NK-92 (cell line): ENCODE measurements around the gene MAPT.
"Not testable (repeated sequence)": the region's sequence is repeated elsewhere in the genome, so short reads cannot be mapped to it uniquely, and the experiment has no call there.

Experiments
- DNase-seq: peaks from one replicate; lab custom pipeline; 2025; ENCODE audit not compliant: unreplicated experiment; lab: John Stamatoyannopoulos, UW

The MAPT gene

DNA sequence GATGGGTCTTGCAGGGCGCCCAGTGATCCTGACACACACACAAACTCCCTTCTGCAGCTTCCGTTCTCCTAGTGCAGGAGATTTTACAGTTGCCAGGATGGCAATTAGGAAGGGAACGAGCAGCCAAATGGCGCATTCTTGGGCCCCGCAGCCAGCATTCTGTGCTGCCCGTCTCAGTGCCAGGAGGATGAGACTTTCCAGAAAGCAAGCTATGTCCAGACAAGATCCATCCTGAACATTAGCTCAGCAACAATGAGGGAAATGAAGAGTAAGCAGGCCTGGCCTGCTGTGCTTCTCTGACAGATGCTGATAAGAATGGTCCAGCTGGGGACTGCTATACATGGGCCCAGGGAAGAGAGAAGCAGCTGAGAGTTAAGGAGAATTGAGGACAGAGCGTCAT is 33.2 kb upstream of the MAPT start:
- no peak for DNase-seq

DNA sequence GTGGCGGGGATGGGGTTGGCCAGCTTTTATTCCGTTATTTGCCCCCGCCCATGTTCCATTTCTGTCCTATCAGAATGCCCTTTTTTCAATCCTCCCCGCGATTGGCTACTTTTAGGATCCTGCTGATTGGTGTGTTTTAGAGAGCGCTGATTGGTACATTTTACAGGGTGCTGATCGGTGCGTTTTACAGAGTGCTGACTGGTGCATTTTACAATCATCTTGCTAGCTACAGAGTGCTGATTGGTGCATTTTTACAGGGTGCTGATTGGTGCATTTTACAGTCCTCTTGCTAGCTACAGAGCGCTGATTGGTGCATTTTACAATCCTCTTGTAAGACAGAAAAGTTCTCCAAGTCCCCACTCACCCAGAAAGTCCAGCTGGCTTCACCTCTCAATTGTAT is 32.2 kb upstream of the MAPT start:
- DNase-seq: not testable (repeated sequence)

DNA sequence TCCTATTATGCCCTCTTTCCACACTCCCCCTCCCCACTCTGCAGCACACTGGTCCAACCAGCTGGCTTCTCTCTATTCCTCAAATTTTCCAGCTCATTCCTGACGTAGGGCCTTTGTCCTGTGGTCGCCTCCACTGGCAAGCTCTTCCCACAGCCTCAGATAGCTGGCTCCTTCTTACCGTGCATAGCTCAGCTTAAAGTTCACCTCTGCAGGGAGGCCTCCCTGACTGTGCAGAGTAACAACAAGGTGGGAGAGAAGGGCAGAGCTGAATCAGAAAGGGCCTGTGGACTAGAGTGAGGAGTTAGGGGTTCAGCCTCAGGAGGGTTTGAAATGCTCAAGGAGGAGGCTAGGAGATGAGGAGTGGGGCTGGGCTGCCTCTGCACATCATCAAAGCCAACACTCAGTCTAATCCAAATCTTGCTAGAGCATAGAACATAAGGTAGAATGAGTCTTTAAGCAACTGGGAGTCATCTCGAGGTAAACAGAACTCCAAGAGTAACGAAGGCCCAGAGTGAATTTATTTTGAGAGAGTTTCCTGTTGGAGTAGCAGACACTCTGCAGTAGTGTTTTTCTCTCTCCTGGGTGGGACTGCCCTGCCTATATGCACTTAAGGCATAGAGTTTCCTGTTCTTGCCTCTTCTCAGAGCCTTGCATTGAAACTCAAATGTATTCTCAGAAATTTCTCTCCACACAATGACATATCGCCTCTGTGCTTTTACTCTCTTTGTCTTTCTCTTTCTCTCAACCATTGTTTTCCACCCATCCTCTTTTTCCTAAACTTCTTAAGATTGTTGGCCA is 30.3 kb upstream of the MAPT start:
- DNase-seq: no peak

DNA sequence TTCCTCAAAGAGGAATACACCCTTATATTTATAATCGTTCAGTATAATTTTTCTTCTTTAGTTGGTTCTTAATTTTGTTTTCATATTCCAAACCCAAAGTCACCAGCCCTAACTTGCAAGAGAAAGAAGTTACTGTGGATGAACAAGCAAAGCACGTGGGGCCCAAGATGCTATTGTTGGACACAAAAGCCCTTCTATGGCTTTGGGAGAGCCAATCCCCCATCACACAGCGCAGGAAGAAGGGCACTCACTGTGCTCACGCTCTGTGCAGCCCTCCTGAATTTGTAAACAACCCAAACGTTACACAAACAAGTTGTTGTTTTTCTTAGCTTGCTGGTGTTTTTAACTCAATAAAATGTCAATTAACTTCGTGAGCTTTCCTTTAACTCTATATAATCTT is 27.2 kb upstream of the MAPT start:
- DNase-seq: no peak

DNA sequence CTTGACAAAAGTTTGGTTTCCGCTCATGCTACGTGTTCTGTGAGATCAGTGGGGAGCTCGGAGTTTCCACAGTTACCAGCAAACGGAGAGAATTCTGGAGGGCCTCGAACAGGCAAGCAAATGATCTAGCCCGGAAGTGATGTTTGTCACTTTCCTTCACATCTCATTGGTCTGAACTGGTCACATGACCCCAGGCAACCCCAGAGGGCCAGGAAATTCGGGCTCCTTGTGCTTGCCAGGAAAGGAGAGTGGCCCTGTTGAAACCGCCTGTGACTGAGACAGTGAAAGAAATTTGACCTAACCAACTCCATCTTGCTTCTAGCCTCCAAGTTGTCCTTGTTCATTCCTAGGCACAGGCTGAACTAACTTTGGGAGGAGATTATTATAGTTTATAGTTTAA is 26.7 kb upstream of the MAPT start:
- no peak for DNase-seq

DNA sequence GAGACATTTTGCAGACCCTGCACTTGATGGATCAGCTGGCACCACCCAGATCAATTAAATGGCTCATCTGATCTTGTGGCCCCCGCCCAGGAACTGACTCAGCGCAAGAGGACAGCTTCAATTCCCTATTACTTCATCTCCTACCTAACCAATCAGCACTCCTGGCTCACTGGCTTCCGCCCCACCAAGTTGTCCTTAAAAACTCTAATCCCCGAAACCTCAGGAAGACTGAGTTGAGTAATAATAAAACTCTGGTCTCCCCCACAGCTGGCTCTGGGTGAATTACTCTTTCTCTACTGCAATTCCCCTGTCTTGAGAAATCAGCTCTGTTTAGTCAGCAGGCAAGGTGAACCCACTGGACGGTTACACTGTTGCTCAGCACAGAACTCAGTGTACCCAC is 26.1 kb upstream of the MAPT start:
- DNase-seq: no peak

DNA sequence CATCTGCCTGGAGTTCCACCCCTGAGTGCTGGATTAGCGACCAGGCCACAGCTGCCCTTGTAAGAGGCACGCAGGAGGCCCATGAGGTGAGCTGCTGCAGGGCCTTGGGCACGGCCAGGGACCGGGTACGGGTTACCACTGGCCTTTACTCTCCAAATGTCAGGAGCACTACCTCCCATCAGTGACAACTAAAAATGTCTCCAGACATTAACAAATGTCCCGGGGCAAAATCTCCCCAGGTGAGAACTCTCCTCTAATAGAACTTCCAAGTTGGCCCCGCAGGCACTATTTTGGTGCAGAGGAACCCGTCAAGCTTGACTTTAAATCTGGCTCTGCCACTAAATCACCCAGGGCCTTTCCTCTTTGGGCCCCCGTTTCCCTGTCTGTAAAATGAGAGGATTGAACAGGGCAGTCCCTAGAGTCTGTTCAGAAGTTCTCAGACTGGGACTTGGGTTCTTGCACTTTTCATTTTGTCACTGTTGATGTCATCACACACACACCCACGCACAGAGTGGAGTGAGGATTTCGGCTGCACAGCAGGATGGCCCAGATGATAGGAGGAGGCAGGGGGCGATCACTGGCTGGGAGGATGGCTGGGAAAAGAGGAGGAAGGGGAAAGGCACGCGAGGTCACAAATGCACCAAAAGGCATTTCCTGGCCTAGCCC is 24.5 kb upstream of the MAPT start:
- no peak for DNase-seq

DNA sequence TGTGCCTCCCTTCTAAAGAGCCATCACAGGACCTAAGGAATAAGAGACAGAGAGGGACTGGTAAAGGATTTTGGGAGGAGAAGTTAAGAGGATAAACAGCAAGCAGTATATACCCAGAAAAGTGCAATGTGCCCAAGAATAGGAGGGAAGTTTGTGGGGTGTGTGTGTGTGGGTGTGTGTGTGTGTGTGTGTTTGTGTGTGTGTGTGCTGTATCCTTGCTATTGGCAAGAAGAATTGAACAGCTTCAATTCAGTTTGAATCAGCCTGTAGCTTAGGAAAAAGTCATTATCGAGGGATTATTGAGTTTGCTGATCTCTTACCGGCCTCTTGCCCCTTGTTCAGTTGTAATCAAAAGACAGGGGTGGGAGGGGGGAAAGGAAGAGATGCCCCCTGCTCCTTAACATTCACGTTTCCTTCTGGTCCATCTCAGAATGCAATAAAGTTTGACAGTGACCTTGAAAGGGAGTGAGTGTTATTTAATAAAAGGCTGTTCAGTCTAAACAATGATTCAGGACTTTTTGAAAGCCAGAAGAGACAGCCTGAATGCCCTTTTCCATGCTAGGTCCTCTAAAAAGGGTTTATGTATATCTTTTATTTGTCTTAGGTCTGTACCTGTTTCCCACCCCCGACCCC is 23.9 kb upstream of the MAPT start:
- no peak for DNase-seq

DNA sequence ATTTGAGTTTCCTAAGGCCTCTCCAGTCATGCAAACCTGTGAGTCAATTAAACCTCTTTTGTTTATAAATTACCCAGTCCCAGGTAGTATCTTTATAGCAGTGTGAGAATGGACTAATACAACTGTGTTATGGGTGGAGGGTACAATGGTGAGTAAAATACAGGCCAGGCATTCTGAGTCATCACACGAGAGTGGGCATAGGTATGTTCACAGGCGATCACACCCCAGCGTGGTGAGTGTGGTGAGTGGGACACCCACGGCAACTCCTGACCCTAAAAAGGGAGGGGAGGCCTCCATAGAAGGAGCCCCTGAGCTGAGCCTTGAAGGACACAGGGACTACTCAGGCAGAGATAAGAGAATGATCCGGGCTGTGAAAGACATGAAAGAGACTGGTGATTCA is 22.6 kb upstream of the MAPT start:
- no peak for DNase-seq

DNA sequence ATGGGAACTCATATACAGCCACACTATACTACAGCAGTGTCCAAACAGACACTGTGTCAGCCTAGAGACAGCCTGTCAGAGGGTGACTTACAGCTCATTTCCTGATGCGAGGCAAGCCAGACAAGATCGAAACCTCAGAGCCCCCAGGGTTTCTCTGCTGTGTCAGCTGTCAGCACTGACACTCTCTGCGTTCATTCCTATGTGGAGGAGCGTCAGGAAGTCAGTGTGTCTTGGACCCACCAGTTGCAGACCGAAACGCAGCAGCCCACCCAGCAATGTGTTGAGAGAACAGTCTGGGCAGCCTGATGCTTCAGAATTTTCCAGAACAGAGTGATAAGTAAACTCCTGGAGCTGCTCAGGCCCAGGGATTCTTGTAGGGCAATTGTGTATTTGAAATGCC is 20.6 kb upstream of the MAPT start:
- DNase-seq: no peak

DNA sequence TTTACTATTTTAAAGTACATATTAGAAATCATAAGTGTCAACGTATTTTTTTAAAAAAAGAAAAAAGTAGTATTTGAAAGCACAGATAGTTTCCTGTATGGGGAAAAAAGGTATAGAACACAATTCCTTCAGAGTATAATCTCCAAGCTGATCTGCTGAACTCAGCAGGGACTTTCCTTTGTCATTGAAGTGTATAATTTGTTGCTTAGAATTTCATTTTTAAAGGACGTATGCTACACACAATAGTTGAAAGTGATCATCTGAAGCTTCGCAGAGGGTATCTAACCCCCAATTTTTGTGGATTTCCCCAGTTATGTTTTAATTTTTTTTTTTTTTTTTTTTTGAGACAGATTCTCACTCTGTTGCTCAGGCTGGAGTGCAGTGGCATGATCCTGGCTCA is 20.2 kb upstream of the MAPT start:
- no peak for DNase-seq

DNA sequence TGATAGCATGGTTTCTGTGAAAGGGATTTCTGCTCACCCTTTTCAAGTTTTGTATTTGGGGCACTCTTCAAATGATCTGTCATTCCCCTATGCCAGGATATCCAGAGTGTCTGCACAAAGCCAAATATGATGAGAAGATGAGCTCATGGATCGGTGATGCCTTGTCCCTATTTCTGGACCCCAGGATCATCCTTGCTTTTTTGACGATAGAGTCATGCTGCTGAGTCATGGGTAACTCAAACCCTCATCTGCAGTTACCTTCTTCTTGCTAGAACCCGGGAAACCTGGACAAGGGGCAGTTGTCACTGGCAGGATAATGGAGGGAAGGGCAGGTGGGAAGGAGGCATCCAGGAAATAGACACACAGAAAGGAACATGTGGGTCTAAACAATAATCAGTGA is 17.8 kb upstream of the MAPT start:
- DNase-seq: no peak

DNA sequence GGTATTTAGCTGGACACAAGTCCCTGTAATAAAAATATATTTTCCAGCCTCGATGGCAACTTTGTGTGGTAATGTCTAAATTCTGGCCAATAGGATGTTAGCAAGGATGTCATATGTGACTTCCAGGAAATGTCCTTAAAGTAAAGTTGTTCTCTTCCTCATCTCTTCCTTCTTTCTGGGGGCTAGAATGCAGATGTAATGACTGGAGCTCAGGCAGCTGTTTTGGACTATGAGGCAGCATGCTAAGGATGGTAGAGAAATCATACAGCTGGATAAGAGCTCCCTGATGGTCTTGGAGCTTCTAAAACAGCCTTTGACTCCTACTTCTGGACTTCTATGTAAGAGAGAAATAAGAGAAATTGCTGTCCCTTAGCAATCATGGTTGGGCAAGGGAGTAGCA is 16.9 kb upstream of the MAPT start:
- no peak for DNase-seq

DNA sequence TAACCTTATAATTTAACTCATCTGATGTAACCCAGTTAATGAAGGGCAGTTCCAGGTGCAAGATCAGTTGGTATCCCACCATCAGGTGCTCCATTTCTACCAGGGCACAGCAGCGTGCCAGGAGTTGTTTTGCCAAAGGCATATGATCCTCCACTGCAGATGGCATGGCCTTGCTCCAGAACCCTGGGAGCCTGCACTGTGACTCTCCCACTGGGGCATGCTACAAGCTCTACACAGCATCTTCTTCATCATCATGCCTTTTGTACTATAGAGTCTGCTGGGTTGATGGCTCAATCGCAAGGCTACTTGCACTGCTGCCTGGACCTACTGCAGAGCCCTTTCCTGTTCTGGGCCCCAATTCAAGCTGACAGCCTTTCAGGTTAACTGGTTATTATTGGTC is 11.3 kb upstream of the MAPT start:
- no peak for DNase-seq

DNA sequence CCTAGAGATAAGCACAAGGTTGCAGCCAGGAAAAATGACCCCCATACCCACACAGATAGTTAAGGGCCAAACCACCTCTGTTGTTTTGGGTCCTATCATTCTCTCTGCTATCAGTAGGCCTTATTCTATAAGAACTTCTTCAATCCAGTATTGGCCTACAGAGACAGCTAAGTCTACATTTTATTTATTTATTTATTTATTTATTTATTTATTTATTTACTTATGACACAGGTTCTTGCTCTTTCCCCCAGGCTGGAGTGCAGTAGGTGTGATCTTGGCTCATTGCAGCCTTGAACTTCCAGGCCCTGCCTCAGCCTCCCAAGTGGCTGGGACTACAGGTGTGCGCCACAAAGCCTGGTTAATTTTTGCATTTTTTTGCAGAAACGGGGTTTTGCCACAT is 7.5 kb upstream of the MAPT start:
- DNase-seq: no peak

DNA sequence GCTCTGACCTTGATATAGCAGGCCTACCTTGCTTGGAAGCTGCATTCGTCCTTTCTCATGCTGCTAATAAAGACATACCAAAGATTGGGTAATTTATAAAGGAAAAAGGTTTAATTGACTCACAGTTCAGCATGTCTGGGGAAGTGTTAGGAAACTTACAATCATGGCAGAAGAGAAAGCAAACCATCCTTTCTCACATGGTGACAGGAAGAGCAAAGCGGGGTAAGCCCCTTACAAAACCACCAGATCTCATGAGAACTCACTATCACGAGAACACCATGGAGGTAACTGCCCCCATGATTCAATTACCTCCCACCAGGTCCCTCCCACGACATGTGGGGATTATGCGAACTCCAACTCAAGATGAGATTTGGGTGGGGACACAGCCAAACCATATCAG is 6.0 kb upstream of the MAPT start:
- no peak for DNase-seq

DNA sequence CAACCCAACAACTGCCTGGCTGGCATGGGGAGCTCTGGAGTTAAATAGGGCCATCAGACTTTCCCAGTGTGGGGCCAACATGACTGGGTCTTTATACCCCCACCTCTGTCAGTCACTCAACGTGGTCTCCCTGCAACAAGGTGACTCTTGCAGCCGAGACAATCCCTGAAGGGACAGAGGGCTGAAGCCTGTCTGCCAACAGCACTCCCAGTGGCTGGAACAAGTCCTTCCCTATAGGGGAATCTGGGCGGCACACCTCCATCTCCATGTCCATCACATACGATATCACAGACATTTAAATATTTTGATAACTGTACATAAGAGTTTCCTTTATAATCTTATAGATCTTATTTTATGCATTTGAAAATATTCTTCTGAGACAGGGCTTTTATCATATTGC is 4.8 kb upstream of the MAPT start:
- no peak for DNase-seq

DNA sequence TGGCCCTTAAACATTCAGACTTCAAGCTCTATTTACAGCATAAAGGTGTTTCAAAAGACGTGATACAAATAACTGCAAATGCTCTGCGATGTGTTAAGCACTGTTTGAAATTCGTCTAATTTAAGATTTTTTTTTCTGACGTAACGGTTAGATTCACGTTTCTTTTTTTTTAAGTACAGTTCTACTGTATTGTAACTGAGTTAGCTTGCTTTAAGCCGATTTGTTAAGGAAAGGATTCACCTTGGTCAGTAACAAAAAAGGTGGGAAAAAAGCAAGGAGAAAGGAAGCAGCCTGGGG is 681 bp upstream of the MAPT start:
- DNase-seq: no peak

DNA sequence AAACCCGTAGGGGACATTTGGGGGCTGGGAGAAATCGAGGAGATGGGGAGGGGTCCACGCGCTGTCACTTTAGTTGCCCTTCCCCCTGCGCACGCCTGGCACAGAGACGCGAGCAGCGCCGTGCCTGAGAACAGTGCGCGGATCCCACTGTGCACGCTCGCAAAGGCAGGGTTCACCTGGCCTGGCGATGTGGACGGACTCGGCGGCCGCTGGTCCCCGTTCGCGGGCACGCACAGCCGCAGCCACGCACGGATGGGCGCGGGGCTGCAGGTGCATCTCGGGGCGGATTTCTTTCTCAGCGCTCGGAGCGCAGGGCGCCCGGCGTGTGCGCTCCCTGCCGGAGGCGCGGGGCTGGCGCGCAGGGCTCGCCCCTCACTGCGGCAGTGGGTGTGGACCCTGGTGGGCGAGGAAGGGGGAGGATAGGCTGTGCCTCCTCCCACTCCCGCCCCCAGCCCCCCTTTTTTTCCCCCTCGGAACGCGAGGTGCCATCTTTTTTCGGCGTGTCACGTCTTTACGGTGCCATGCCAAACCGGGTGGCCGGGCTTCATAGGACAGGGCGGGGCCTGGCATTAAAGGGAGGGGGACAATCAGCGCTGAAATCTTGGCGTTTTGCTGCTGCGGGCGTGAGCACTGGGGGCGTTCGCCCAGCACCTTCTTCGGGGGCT is 1.1 kb downstream of the MAPT start:
- no peak for DNase-seq

DNA sequence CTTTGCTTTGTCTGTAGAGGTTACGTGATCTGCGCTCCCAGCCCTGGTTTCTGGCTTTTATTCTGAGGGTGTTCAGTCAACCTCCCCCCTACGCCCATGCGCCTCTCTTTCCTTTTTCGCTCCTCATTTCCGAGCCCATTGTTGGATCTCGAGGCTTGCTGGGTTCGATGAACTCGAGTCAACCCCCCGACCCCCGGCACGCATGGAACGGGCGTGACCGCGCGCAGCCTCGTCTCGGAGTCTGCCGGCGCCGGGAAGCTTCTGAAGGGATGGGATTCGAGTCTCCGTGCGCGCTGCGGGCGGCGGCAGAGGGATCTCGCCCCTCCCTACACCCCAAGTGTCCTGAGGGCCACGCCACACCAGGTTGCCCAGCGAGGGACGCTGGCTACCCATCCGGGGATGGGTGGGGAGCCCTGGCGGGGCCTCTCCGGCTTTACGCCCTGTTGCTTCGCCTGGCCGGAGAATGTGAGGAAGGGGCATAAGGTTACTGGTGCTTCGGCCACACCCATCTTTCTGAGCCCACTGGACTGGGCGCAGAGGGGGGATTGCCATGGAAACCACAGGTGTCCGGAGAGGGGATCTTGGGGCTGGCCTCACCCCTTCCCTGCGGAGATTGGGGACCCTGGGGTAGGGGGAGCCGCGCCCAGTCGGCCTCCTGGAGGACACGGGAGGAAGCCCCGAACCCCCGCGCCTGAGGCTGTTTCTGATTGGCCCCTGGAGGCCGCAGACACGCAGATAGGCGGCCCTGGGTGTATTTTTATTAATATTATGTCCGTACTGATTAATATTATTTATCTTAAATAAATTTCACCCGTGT is 1.8 kb downstream of the MAPT start:
- DNase-seq: no peak
